ENCODE measurements around the gene ZNF215.
"Not testable (repeated sequence)": the region's sequence is repeated elsewhere in the genome, so short reads cannot be mapped to it uniquely, and the experiment has no call there.

The ZNF215 gene

GRCh38 chr11:6926208-6927029 lies at the start of gene ZNF215:
Gene ZNF215 (plus strand): TSS chr11:6926426. CDS start chr11:6932273, 5,847 bp downstream.
- TF ChIP-seq CTCF (IDR thresholded peaks at IDR 0.05; ENCODE audit: low read depth, low read length): no peak
- peak within 1 kb of the TSS; percentile 93 for H3K4me3 ChIP-seq (replicated peaks in 1 of 2; ENCODE audit: low read depth in 2 of 2, low read length in 2 of 2)
- DNase-seq (ENCODE audit: low read depth in 2 of 2): peak; percentile 89 to 92

DNA sequence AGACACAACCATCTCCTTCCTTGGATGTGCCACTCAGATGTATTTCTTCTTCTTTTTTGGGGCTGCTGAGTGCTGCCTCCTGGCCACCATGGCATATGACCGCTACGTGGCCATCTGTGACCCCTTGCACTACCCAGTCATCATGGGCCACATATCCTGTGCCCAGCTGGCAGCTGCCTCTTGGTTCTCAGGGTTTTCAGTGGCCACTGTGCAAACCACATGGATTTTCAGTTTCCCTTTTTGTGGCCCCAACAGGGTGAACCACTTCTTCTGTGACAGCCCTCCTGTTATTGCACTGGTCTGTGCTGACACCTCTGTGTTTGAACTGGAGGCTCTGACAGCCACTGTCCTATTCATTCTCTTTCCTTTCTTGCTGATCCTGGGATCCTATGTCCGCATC lies 49.3 kb upstream of the ZNF215 start:
- no peak for DNase-seq (ENCODE audit: low read depth in 2 of 2)
- no peak for TF ChIP-seq CTCF (IDR thresholded peaks at IDR 0.05; ENCODE audit: low read depth, low read length)
- no peak overlapping the region for H3K4me3 ChIP-seq (replicated peaks in 1 of 2; ENCODE audit: low read depth in 2 of 2, low read length in 2 of 2)

GRCh38 chr11:6882751-6883150 lies 43.5 kb upstream of the ZNF215 start:
- no peak for DNase-seq (ENCODE audit: low read depth in 2 of 2)
- no peak for TF ChIP-seq CTCF (IDR thresholded peaks at IDR 0.05; ENCODE audit: low read depth, low read length)
- H3K4me3 ChIP-seq (replicated peaks in 1 of 2; ENCODE audit: low read depth in 2 of 2, low read length in 2 of 2): no peak overlapping the region

DNA sequence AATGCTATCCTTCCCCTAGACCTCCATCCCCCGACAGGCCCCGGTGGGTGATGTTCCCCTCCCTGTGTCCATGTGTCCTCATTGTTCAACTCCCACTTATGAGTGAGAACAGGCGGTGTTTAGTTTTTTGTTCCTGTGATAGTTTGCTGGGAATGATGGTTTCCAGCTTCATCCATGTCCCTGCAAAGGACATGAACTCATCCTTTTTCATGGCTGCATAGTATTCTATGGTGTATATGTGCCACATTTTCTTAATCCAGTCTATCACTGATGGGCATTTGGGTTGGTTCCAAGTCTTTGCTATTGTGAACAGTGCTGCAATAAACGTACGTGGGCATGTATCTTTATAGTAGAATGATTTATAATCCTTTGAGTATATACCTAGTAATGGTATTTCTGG lies 38.5 kb upstream of the ZNF215 start:
- DNase-seq (ENCODE audit: low read depth in 2 of 2); H3K4me3 ChIP-seq (replicated peaks in 1 of 2; ENCODE audit: low read depth in 2 of 2, low read length in 2 of 2): not testable (repeated sequence)

GRCh38 chr11:6888830-6889229 lies 37.4 kb upstream of the ZNF215 start:
- no peak overlapping the region for H3K4me3 ChIP-seq (replicated peaks in 1 of 2; ENCODE audit: low read depth in 2 of 2, low read length in 2 of 2)
- TF ChIP-seq CTCF (IDR thresholded peaks at IDR 0.05; ENCODE audit: low read depth, low read length): no peak
- no peak for DNase-seq (ENCODE audit: low read depth in 2 of 2)

DNA sequence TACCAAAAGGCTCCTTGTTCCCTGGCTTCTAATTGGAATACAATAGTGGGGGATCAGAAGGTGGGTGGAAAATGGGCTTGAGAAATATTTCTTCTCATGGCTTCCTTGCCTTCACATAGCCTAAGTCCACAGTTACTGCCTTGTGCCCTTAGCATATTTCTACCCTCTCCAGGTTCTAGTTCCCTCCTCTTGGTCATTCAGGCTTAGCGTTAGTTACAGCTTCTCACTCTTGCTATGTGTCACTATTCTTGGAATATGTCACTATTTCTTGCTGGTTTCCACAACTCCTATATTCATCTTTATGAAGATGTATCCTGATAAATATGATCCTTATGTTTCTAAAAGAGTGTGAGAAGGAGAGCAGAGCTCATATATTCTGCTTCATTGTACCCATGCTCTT lies 36.4 kb upstream of the ZNF215 start:
- no peak overlapping the region for H3K4me3 ChIP-seq (replicated peaks in 1 of 2; ENCODE audit: low read depth in 2 of 2, low read length in 2 of 2)
- no peak for DNase-seq (ENCODE audit: low read depth in 2 of 2)
- no peak for TF ChIP-seq CTCF (IDR thresholded peaks at IDR 0.05; ENCODE audit: low read depth, low read length)

DNA sequence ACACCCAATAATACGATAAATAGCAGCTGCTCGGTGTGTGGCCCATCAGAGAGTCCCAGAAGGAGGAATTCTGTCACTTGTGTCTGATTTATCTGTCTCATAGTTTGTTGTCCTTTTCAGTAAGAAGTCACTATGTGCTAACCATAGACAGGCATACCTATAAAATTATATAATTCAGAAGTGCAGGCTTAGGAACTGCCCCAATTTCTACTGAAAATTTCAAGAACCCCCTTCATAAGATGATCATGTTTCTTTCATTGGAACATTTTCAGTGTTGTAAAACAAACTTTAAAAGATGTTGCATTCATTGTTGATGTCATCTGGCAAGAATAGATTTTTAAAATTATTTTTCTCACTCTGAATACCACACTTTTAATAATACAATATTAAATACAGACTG lies 33.8 kb upstream of the ZNF215 start, which contains the start of gene OR2D2:
Gene OR2D2 (minus strand): TSS at position 101 of the 400 bp plus-strand sequence. CDS start 0 bp downstream, at position 101.
- DNase-seq (ENCODE audit: low read depth in 2 of 2): no peak
- TF ChIP-seq CTCF (IDR thresholded peaks at IDR 0.05; ENCODE audit: low read depth, low read length): no peak
- no peak within 1 kb of the TSS for H3K4me3 ChIP-seq (replicated peaks in 1 of 2; ENCODE audit: low read depth in 2 of 2, low read length in 2 of 2)
